NCI-H2029 (cell line): ENCODE results near the gene DIP2C.

Source experiments
- DNase-seq: peaks from one replicate; lab custom pipeline; 2025; lab: John Stamatoyannopoulos, UW

Gene DIP2C

GRCh38 chr10:677750-678661 is 11.5 kb downstream of the DIP2C start:
- DNase-seq, result no peak

- DNase-seq, result no peak
Observed at GRCh38 chr10:677038-677437, 12.4 kb downstream of the DIP2C start.

GRCh38 chr10:676178-676577 is 13.3 kb downstream of the DIP2C start:
- DNase-seq, result no peak

GRCh38 chr10:675532-675931 is 13.9 kb downstream of the DIP2C start:
- DNase-seq, result no peak

GRCh38 chr10:673492-673891 is 16.0 kb downstream of the DIP2C start:
- no peak for DNase-seq

GRCh38 chr10:672992-673391 is 16.5 kb downstream of the DIP2C start:
- no peak for DNase-seq

GRCh38 chr10:672203-672602 is 17.3 kb downstream of the DIP2C start:
- DNase-seq, result no peak

GRCh38 chr10:670990-671389 is 18.5 kb downstream of the DIP2C start:
- no peak for DNase-seq

- no peak for DNase-seq
Observed at GRCh38 chr10:670038-670437, 19.4 kb downstream of the DIP2C start.

- no peak for DNase-seq
Observed at GRCh38 chr10:668786-669485, 20.5 kb downstream of the DIP2C start.

- no peak for DNase-seq
Observed at GRCh38 chr10:667602-668143, 21.8 kb downstream of the DIP2C start.

- DNase-seq, result no peak
Observed at GRCh38 chr10:667096-667495, 22.4 kb downstream of the DIP2C start.

- DNase-seq, result no peak
Observed at GRCh38 chr10:666237-667012, 23.0 kb downstream of the DIP2C start.

GRCh38 chr10:665579-666091 is 23.8 kb downstream of the DIP2C start:
- no peak for DNase-seq

- no peak for DNase-seq
Observed at GRCh38 chr10:664893-665292, 24.6 kb downstream of the DIP2C start.

GRCh38 chr10:664301-664700 is 25.2 kb downstream of the DIP2C start:
- DNase-seq, result no peak

- no peak for DNase-seq
Observed at GRCh38 chr10:663831-664251, 25.6 kb downstream of the DIP2C start.

GRCh38 chr10:663466-663751 is 26.1 kb downstream of the DIP2C start:
- no peak for DNase-seq

- DNase-seq, result no peak
Observed at GRCh38 chr10:662686-663465, 26.6 kb downstream of the DIP2C start.

- DNase-seq, result no peak
Observed at GRCh38 chr10:662223-662605, 27.3 kb downstream of the DIP2C start.

- no peak for DNase-seq
Observed at GRCh38 chr10:661597-662222, 27.8 kb downstream of the DIP2C start.
